ENCODE data around the gene KRTAP1-4.
"Not testable (repeated sequence)": the region's sequence is repeated elsewhere in the genome, so short reads cannot be mapped to it uniquely, and the experiment has no call there.

KRTAP1-4 gene

DNA sequence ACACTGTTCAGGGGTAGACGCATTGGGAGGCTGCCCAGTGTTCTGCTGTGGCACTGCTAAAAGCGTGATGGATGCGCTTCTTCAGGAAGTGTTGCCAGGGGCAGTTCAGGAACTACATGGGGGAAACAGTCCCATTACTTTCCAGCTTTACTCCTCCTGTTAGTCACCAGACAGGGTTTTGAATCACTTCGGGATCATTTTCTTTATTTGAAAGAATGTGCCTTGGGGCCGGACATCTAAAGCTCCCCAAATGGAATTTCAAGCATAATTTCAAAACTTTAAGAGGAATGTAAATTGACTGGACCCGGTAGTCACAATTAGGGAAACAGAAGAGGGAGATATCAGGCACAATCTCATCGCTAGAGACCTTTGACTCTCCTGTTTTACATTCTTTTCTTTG, 18.4 kb upstream of the KRTAP1-4 start:
- no peak for DNase-seq (ENCODE audit: low read depth in 2 of 2)

- DNase-seq (ENCODE audit: low read depth in 2 of 2), result not testable (repeated sequence)
Measured at GRCh38 chr17:41046735-41047465, 16.9 kb upstream of the KRTAP1-4 start, which contains the start of gene KRTAP2-1. Gene KRTAP2-1 (minus strand): TSS chr17:41047316. CDS start chr17:41047267, 49 bp downstream.

DNA sequence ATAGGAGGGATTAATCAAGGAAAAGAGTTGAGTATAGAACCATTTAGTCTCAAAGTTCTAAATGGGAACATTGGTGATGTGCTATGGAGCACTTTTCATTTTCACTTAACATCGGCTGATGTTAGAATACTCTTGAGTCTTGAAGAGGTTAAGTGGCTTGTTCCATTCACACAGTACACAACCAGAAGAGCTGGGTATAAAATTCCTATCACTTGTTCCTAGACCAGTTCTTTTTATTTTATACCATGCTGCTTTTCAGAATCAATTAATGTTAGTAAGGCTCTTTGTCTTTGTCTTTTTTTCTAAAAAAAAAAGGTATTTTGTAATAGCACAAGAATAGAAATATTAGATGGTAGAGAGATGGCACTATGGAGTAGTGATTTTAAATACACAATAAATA, 13.0 kb upstream of the KRTAP1-4 start:
- no peak for DNase-seq (ENCODE audit: low read depth in 2 of 2)

DNA sequence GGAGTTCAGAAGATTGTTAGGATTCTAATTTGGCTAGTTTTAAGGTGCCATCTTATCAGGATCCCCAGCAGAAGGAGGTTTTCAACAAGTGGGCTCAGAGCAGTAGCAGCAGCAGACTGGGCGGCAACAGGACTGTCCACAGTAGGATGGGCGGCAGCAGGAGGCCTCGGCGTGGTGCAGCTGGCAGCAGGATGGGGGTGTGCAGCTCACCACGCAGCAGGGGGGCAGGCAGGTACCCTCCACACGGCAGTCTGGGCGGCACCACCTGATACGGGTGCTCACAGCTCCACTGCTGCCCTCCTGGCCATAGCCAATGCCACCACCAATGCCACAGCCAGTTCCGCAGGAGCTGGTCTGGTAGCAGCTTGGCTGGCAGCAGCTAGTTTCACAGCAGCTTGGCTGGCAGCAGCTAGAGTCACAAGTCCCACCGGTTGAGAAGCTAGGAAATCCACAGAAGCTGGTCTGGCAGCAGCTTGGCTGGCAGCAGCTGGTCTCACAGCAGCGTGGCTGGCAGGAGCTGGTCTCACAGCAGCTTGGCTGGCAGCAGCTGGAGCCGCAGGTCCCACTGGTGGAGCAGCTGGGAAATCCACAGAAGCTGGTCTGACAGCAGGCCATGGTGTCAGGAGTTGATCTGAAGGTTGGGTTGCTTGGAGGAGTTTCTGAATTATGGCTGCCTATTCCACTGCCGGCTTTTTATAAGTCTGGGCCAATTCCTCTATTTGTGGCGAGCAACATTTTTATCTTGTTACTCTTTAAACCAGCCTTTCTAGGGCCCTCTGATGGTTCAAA, 11.0 kb upstream of the KRTAP1-4 start, which contains the start of gene KRTAP1-1:
TSS of gene KRTAP1-1 (minus strand) at position 668 of the 789 bp plus-strand sequence. CDS start at position 615, 53 bp downstream.
- DNase-seq (ENCODE audit: low read depth in 2 of 2), result not testable (repeated sequence)

DNA sequence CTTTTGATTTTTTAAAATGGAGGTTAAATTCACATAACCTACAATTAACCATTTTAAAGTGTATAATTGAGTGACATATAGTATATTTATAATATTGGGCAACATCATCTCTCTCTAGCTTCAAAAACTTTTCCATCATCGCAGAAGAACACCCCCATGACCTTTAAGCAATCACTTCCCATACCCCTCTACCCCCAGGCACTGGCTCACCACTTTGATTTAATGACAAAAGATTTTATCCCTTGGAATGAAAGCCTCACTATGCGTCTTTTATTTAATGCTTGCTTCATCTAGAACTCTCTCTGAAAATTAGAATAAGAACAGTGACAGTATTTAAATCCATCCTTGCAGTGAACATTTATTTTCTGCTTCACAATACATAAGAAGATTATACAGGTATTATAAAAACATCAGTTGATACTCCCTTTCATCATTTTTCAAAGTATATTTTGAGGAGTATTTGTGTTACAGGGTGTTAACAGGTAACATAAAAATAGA, 7.9 kb upstream of the KRTAP1-4 start:
- no peak for DNase-seq (ENCODE audit: low read depth in 2 of 2)

GRCh38 chr17:41034346-41034935, 4.4 kb upstream of the KRTAP1-4 start, which contains the start of gene KRTAP1-3:
Gene KRTAP1-3 (minus strand): TSS chr17:41034874. CDS start chr17:41034821, 53 bp downstream.
- DNase-seq (ENCODE audit: low read depth in 2 of 2), result not testable (repeated sequence)

DNA sequence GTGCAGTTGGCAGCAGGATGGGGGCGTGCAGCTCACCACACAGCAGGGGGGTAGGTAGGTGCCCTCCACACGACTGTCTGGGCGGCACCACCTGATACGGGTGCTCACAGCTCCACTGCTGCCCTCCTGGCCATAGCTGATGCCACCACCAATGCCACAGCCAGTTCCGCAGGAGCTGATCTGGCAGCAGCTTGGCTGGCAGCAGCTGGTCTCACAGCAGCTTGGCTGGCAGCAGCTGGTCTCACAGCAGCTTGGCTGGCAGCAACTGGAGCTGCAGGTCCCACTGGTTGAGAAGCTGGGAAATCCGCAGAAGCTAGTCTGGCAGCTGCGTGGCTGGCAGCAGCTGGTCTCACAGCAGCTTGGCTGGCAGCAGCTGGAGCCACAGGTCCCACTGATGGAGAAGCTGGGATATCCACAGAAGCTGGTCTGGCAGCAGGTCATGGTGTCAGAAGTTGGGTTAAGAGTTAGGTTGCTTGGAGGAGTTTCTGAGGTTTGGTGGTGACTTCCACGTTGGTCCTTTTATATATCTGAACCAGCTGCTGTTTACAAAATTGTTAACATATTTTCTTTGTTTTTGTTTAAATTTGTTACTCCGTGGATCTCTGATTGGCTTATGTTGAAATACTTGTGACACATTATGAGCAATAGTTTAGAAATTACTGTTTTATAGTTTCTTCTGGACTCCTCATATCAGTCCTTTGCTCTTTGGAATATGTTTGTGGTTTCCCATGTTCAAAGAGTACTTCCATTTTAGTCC, 3.1 kb downstream of the KRTAP1-4 start, which contains the start of gene KRTAP1-5:
TSS of gene KRTAP1-5 (minus strand) at position 494 of the 757 bp plus-strand sequence. CDS start at position 441, 53 bp downstream.
- DNase-seq (ENCODE audit: low read depth in 2 of 2), result no peak

GRCh38 chr17:41024697-41025096, 5.3 kb downstream of the KRTAP1-4 start:
- DNase-seq (ENCODE audit: low read depth in 2 of 2), result no peak

GRCh38 chr17:41020336-41020735, 9.7 kb downstream of the KRTAP1-4 start:
- DNase-seq (ENCODE audit: low read depth in 2 of 2), result no peak

DNA sequence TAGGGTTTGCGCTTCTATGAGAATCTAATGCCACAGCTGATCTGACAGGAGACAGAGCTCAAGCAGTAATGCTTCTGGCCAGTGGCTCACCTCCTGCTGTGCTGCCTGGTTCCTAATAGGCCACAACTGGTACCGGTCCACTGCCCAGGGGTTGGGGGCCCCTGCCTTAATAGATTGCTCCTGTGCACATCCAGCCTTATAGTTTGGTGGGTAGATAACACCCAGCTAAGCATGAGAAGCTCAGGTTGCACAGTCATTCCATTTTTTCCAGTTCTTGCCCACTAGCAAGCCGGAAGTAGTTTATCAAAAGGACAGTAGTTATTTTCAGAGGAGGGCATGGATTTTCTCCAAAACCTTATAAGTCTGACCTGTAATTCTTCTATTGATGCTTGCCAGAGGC, 10.6 kb downstream of the KRTAP1-4 start:
- no peak for DNase-seq (ENCODE audit: low read depth in 2 of 2)

- no peak for DNase-seq (ENCODE audit: low read depth in 2 of 2)
Measured at GRCh38 chr17:41018541-41018940, 11.5 kb downstream of the KRTAP1-4 start.

DNA sequence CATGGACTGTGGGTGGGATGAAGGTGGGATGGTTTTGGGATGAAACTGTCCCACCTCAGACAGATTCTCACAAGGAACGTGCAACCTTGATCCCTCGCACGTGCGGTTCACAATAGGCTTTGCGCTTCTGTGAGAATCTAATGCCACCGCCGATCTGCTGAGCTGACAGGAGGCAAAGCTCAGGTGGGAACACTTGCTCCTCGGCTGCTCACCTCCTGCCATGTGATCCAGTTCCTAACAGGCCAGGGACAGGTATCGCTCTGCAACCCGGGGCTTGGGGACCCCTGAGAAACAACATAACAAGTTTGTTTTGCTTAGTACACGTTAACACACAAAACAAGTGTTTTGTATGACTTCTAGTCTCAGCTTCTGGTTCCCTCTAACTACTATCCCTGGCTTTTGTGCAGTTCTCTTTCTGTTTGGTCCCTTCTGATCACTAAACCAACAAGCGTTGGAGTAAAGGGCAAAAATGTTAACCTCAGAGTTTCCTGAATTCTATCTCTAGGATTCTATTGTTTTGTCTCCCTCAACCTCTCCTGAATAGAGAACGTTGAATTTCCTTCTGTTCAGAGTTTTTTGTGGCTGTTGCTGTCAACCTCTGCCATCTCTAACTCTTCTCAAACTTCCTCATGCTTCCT, 13.3 kb downstream of the KRTAP1-4 start:
- DNase-seq (ENCODE audit: low read depth in 2 of 2), result no peak

DNA sequence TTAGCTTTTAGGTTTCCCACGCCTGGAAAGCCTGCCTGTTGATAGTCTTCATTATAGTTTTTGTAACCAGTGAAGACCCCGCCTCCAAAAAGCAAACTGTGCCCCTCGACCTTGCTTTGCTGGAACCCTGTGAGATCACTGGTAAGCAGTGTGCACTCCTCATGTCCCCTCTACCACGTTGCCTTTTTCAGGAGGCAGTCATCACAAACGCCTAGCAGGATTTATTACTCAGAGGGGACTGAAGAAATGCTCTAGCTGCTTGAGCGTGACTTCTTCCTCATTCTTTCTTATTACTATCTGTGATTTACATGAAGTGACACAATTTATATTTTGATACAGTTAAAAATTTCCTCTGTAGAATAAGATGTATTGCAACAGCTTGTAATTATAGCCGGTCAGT, 14.5 kb downstream of the KRTAP1-4 start:
- no peak for DNase-seq (ENCODE audit: low read depth in 2 of 2)

GRCh38 chr17:41013606-41014005, 16.4 kb downstream of the KRTAP1-4 start:
- DNase-seq (ENCODE audit: low read depth in 2 of 2), result no peak

GRCh38 chr17:41013181-41013580, 16.8 kb downstream of the KRTAP1-4 start:
- no peak for DNase-seq (ENCODE audit: low read depth in 2 of 2)

- no peak for DNase-seq (ENCODE audit: low read depth in 2 of 2)
Measured at GRCh38 chr17:41012326-41013120, 17.5 kb downstream of the KRTAP1-4 start.

DNA sequence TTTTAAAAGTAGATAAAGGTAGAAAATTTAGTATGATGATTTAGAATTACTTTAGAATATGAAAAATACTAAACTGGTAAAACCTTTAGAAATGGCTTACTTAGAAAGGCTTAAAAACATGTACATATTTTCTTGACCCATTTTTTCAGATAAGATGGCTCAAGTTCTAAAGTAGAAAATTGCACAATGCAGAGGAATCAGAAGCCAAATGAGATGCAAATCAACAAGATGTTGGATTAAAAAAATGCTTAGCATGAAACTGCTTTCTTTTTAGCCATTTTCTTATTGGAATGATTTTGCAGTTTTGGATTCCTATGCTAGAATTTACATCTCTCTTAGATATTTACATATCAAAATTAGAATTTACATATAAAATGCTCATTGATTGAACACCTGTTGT, 19.6 kb downstream of the KRTAP1-4 start:
- DNase-seq (ENCODE audit: low read depth in 2 of 2), result no peak

- DNase-seq (ENCODE audit: low read depth in 2 of 2), result no peak
Measured at GRCh38 chr17:41009936-41010335, 20.1 kb downstream of the KRTAP1-4 start.

DNA sequence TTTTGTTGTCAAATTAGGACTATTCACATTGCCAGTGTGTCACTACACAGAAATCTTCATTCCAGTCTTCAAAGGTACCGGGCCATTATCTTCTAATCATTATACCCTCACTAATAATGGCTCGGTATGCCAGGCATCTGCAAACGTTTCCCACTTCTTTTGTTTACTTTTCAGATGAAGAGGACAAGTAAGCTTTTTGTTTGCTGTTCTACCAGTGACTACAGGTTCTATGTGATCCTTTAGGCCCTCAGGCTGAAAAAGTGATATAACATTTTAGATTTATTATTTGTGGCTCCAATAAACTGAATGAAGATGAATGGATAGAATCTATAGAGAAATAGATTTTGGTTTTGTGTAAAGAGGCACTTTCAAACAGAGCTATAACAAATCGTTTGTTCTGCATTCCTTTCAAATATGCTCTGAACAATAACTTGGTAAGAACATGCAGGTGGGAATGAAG, 20.7 kb downstream of the KRTAP1-4 start:
- DNase-seq (ENCODE audit: low read depth in 2 of 2), result no peak

DNA sequence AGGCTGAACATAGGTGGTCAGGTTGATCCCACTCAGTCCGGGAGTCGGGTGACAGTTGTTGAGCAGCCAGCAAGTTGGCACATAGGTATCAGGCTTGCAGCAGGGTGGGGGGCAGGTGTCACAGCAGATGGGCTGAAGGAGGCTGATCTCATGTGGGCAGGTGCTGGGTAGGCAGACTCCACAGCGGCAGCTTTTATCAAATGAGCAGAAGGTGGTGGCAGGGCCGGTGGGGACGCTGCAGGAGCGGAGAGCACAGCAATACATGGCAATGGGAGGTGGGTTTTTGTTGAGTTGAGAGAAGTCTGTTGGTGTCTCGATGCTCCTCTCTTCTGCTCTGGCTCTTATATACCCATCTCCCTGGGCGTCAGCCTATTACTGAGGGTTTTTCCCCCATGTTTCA, 21.2 kb downstream of the KRTAP1-4 start, which contains the start of gene KRTAP3-1:
TSS of gene KRTAP3-1 (minus strand) at position 318 of the 400 bp plus-strand sequence. CDS start at position 264, 54 bp downstream.
- no peak for DNase-seq (ENCODE audit: low read depth in 2 of 2)

Data from activated CD8-positive, alpha-beta memory T cell treated with anti-CD3 and anti-CD28 coated beads for 4 hours (primary cell).